ENCODE data around the gene ZBTB5.

- TF ChIP-seq CTCF (IDR thresholded peaks at IDR 0.05; ENCODE audit: insufficient read depth, low read length, poor library complexity, severe bottlenecking): no peak
- TF ChIP-seq EZH2phosphoT487 (conservative IDR thresholded peaks at IDR 0.05; ENCODE audit: low read length): no peak
Measured at GRCh38 chr9:37476930-37477329, 11.7 kb upstream of the ZBTB5 start.
